ENCODE measurements around the gene PKIB. TPM values are rescaled to one million over a fixed set of nuclear protein-coding genes. Genes with fewer than 3 reads are reported as not detected.
A peak's percentile ranks its signal among the peaks of the same experiment; 100 is the strongest.
"Not testable (repeated sequence)": the region's sequence is repeated elsewhere in the genome, so short reads cannot be mapped to it uniquely, and the experiment has no call there.

PKIB gene
- total RNA-seq, 4 donors from 2014 or later: 1.2 to 2.2 TPM; not detected in 2

DNA sequence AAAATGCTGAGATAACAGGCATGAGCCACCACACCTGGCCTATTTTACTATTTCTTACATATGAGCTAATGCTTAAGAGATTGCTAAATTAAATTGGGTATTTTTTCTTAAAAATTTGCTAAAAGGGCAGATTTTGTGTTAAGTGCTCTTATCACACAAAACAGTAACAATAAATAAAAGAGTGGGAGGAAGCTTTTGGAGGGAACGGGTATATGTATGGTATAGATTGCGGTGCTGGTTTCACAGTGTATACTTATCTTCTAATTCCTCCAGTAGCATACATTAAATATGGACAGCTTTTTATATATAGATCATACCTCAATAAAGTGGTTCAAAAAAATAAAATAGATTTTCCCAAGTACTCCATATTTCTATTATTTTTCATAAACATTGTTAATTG, 129.9 kb downstream of the PKIB start:
- H3K36me3 ChIP-seq: no peaks in the 10 kb centered on the region
- no peak for DNase-seq (ENCODE audit: extremely low spot score)
- H3K4me1 ChIP-seq: no peaks in the 10 kb centered on the region
- TF ChIP-seq EP300 (IDR thresholded peaks at IDR 0.05) (no peak), POLR2A (IDR thresholded peaks at IDR 0.05; ENCODE audit: low read depth) (no peak)
- TF ChIP-seq, protein P1, sequence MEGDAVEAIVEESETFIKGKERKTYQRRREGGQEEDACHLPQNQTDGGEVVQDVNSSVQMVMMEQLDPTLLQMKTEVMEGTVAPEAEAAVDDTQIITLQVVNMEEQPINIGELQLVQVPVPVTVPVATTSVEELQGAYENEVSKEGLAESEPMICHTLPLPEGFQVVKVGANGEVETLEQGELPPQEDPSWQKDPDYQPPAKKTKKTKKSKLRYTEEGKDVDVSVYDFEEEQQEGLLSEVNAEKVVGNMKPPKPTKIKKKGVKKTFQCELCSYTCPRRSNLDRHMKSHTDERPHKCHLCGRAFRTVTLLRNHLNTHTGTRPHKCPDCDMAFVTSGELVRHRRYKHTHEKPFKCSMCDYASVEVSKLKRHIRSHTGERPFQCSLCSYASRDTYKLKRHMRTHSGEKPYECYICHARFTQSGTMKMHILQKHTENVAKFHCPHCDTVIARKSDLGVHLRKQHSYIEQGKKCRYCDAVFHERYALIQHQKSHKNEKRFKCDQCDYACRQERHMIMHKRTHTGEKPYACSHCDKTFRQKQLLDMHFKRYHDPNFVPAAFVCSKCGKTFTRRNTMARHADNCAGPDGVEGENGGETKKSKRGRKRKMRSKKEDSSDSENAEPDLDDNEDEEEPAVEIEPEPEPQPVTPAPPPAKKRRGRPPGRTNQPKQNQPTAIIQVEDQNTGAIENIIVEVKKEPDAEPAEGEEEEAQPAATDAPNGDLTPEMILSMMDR (IDR thresholded peaks at IDR 0.05): no peak
- H3K27me3 ChIP-seq: peaks cover 0 to 3% (median 0%) of the 10 kb centered on the region in 4 donors
- 92% methylated on average over 2 of the region's 2 CpGs for WGBS
- intact Hi-C loops (cut with DNase I): no loop called here
- H3K4me3 ChIP-seq: no peak overlapping the region
- no peak overlapping the region for H3K27ac ChIP-seq (replicated peaks in 1 of 4)
- H3K9me3 ChIP-seq: no peaks in the 10 kb centered on the region

DNA sequence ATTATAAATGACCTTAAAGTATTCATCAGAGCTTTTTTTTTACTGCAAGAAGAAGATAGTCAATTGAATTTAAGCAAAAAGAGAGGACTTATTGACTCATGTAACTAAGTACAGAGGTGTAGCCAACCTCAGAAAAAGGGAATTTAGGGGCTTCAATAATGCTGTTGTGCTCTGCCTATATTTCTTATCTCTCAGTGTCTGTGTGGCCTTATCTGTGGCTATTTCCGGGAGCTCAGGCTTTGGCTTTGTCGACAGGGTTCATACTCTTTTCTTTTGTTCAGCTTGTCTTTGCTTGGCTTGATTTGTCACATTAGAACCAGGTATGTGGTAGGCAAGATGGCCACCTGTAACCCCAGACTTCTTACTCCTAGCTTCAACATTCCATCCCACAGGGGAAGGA, 130.7 kb downstream of the PKIB start:
- DNase-seq (ENCODE audit: extremely low spot score): no peak
- WGBS: 81% methylated on average over 2 of the region's 2 CpGs
- Histone ChIP-seq H3K36me3 (no peaks in the 10 kb centered on the region), H3K9me3 (no peaks in the 10 kb centered on the region), H3K4me1 (no peaks in the 10 kb centered on the region), H3K4me3 (no peak overlapping the region), H3K27me3 (peaks cover 0 to 3% (median 0%) of the 10 kb centered on the region in 4 donors), H3K27ac (replicated peaks in 1 of 4) (no peak overlapping the region)
- TF ChIP-seq POLR2A (IDR thresholded peaks at IDR 0.05; ENCODE audit: low read depth) (no peak), EP300 (IDR thresholded peaks at IDR 0.05) (no peak), POLR2AphosphoS5 (IDR thresholded peaks at IDR 0.05) (no peak)
- TF ChIP-seq, protein P1 (IDR thresholded peaks at IDR 0.05): no peak
- intact Hi-C loops (cut with DNase I): no loop called here

DNA sequence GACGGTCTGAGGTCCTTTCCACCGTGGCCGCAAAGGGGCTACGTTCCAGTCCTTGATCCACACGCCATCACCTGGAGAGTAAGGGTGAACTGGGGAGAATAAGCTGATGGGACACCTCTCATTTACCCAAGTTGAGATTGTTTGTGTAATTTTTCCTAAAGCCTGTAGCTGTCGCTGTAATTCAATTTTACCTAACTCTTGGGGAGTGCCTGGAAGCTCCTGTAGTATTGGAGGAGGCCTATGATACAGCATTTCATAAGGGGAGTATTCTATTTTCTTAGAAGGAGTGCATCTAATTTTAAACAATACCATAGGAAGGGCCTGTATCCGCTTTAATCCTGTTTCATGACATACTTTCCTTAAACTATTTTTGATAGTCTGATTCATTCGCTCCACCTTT, 134.0 kb downstream of the PKIB start:
- intact Hi-C loops (cut with DNase I); H3K27ac ChIP-seq (replicated peaks in 1 of 4); H3K4me1 ChIP-seq; H3K36me3 ChIP-seq; H3K9me3 ChIP-seq; H3K27me3 ChIP-seq; H3K4me3 ChIP-seq; DNase-seq (ENCODE audit: extremely low spot score): not testable (repeated sequence)
- 31% methylated on average over 8 of the region's 8 CpGs for WGBS
- TF ChIP-seq, protein P1 (IDR thresholded peaks at IDR 0.05): peak in 1 of 3 experiments; percentile 46

DNA sequence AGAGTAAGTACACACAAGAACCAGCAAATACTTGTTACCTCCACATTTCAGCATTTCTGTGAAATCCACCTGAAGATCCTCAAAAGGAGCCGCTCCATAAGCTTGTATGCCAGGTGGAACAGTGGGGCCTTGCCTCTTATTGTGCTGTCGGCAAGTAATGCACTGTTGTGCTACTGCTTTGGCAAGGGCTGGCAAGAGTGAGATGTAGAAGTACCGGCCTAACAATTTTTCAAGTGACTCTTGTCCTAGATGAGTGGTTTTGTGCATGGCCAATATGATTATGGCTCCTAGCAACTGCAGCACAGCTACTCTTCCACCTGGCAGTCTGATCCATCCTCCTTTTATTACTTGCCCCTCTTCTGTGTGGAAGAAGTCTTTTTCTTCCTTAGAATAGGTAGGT, 134.7 kb downstream of the PKIB start:
- H3K27ac ChIP-seq (replicated peaks in 1 of 4); intact Hi-C loops (cut with DNase I); H3K36me3 ChIP-seq; H3K9me3 ChIP-seq; H3K4me1 ChIP-seq; H3K27me3 ChIP-seq; DNase-seq (ENCODE audit: extremely low spot score); H3K4me3 ChIP-seq: not testable (repeated sequence)
- WGBS: 93% methylated on average over 3 of the region's 3 CpGs

DNA sequence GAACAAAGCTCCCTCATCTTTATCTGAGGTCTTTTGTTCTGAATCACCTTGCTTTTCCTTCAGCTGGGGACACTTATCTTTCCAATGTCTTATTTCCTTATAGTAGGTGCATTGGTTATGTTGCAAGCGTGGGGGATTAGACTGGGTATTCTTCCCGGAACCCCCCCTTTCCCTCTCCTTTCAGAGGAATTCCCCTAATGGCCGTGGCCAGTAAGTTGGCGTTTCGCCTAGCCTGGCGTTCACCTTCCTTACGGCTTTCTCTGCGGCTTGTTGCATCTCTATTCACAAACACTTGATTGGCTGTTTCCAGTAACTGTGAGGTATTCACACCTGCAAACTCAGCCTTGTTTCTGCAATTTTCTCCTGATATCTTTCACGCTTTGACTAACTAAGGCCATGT, 136.5 kb downstream of the PKIB start:
- H3K27me3 ChIP-seq: no peaks in the 10 kb centered on the region
- no peaks in the 10 kb centered on the region for H3K36me3 ChIP-seq
- intact Hi-C loops (cut with DNase I): no loop called here
- H3K4me1 ChIP-seq: no peaks in the 10 kb centered on the region
- TF ChIP-seq, protein P1 (IDR thresholded peaks at IDR 0.05): no peak
- TF ChIP-seq POLR2A (IDR thresholded peaks at IDR 0.05; ENCODE audit: low read depth): no peak
- TF ChIP-seq EP300 (IDR thresholded peaks at IDR 0.05): no peak
- TF ChIP-seq POLR2AphosphoS5 (IDR thresholded peaks at IDR 0.05): no peak
- no peak overlapping the region for H3K27ac ChIP-seq (replicated peaks in 1 of 4)
- WGBS: 84% methylated on average over 9 of the region's 9 CpGs
- H3K9me3 ChIP-seq: no peaks in the 10 kb centered on the region
- no peak overlapping the region for H3K4me3 ChIP-seq
- DNase-seq (ENCODE audit: extremely low spot score): no peak

All from esophagus muscularis mucosa (tissue), 4 donors.